GDM1 (cell line): Measurements from ENCODE around the gene CACNG7.
A peak's percentile ranks its signal among the peaks of the same experiment; 100 is the strongest.
"Not testable (repeated sequence)": the region's sequence is repeated elsewhere in the genome, so short reads cannot be mapped to it uniquely, and the experiment has no call there.

Source experiments
- DNase-seq: peaks from one replicate; lab custom pipeline; 2025; lab: John Stamatoyannopoulos, UW

CACNG7 gene, protein sequence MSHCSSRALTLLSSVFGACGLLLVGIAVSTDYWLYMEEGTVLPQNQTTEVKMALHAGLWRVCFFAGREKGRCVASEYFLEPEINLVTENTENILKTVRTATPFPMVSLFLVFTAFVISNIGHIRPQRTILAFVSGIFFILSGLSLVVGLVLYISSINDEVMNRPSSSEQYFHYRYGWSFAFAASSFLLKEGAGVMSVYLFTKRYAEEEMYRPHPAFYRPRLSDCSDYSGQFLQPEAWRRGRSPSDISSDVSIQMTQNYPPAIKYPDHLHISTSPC

GRCh38 chr19:53908935-53909415, at the start of gene CACNG7:
Gene CACNG7, plus strand, starts transcription at chr19:53909278. Its CDS starts 3,554 bp downstream, at chr19:53912832.
- DNase-seq = no peak

DNA sequence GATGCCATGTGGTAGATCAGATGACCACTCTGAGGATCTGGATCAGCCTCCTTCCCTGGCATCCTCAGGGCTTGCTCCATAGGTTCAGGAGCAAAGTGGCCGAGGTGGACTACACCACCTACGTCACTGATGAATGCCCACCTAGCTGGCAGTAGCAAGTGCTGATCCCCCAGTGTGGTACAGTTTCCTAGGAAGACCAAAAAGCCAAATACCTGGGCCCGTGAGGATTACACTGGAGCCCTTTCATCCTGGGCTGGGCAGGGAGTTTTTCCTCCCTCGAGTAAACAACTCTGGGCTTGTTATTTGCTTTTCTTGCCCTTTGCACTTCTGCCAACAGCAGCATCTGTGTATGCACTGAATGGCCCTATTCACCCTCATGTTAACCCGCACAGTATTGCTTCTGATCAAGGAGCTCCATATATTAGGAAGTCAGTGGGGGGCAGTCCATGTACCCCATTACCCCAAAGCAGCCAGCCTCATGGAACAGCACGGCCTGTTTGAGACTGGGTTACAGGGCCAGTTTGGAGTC, 44.7 kb upstream of the CACNG7 start:
- DNase-seq = no peak

GRCh38 chr19:53865523-53865917, 43.6 kb upstream of the CACNG7 start:
- DNase-seq = no peak

GRCh38 chr19:53865918-53866864, 42.9 kb upstream of the CACNG7 start:
- DNase-seq = no peak

- DNase-seq = no peak
These were observed 42.2 kb upstream of the CACNG7 start for GRCh38 chr19:53866865-53867224.

- peak; percentile 88 for DNase-seq
These were observed 41.6 kb upstream of the CACNG7 start, which contains the start of gene MYADM for GRCh38 chr19:53867225-53868090. Gene MYADM, plus strand, starts transcription at chr19:53867883. Its CDS starts 5,647 bp downstream, at chr19:53873530.

DNA sequence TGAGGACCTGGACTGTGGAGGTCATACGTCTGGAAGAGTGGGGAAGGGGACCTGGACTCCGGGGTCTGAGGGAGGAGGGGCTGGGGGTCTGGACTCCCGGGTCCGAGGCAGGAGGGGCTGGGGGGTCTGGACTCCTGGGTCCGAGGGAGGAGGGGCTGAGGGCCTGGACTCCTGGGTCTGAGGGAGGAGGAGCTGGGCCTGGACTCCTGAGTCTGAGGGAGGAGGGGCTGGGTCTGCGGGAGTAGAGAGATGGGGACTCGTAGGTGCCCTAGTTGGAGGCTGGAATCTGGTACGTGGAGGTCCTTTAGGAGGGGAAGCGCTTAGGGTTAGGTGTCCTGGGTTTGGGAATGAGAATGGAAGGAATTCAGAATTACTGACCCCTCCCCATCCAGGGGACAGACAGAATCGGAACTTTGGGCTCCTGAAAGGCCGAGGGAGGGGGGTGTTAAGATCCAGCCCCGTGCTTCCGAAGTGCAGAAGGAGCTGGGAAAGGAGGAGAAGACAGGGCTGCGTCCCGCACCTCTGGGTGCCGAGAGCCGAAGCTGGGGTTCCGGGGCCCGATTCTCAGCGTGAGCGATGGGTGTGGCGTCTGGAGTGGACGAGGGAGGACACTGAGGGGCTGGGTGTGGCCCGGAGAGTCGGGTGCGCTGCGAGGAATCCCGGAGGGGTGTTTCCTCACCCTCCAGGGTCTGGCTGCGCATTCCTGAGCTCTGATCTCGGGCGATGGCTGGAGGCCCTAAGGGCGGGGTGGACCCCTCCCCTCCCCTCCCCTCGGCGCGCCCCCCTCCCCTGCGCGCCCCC, 40.8 kb upstream of the CACNG7 start:
- DNase-seq = no peak

DNA sequence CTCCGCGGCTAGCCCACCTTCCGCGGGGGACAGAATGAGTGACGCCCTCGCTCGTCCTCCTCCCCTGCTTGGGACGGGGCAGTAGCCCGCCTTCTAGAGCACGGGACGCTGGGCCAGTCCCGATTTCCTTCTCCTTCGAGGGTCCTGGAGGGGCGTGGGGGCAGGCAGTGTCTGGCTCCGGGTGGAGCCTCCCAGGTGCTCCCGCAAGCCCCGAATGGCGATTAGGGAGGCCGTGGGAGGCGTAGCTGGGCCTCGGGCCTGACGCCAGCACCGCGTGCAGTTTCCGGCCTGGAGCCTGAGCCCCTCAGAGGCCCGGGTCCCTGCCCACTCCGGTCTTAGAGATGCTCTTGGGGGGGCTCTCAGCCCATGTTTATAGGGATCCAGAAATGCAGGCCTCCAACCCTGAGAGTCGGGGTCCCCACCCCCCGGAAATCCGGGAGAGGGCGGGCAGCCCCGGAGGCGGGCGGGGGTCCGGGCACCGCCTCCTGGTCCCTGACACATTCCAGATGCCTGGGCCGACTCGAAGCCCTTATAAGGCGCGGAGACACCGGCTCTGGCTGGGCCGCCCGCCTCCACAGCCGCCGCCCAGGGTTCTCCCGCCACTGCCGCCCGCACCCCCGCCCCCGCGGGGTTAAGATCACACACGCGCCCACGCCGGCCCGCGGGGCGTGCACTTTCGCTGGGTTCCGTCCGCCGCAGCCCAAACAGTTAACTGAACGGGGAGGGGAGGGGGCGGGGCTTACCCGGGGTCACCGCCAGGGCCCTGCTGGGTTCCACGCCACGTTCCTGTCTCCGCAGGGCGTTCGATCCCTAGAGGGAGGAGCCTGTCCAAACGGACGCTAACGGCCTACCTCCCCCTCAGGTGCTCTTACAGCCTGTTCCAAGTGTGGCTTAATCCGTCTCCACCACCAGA, 39.9 kb upstream of the CACNG7 start:
- DNase-seq = peak; percentile 92

DNA sequence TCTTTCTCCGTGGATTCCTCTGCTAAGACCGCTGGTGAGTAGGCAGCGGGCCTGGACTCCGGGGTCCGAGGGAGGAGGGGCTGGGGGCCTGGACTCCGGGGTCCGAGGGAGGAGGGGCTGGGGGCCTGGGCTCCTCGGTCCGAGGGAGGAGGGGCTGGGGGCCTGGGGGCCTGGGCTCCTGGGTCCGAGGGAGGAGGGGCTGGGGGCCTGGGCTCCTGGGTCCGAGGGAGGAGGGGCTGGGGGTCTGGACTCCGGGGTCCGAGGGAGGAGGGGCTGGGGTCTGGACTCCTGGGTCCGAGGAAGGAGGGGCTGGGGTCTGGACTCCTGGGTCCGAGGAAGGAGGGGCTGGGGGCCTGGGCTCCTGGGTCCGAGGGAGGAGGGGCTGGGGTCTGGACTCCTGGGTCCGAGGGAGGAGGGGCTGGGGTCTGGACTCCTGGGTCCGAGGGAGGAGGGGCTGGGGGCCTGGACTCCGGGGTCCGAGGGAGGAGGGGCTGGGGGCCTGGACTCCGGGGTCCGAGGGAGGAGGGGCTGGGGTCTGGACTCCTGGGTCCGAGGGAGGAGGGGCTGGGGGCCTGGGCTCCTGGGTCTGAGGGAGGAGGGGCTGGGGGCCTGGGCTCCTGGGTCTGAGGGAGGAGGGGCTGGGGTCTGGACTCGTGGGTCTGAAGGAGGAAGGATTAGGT, 39.1 kb upstream of the CACNG7 start:
- DNase-seq = not testable (repeated sequence)

DNA sequence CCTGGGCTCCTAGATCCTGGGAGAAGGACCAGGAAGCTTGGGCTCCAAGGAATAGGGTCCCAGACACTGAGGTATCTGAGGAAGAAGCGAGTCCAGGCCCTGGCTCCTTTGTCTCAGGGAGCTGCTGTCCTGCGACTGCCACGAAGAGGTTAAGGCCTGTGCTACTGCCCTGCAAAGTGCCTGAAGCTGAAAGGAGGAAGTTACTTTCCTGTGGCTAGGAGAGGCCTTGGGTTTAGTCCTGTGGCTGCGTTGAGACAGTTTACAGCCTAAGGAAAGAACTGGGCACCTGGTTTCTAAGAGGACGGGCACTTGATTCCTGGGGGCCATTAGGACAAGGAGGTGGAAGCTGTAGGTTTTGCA, 38.6 kb upstream of the CACNG7 start:
- DNase-seq = peak; percentile 73

- DNase-seq = peak; percentile 29
These were observed 37.6 kb upstream of the CACNG7 start for GRCh38 chr19:53871454-53871853.

DNA sequence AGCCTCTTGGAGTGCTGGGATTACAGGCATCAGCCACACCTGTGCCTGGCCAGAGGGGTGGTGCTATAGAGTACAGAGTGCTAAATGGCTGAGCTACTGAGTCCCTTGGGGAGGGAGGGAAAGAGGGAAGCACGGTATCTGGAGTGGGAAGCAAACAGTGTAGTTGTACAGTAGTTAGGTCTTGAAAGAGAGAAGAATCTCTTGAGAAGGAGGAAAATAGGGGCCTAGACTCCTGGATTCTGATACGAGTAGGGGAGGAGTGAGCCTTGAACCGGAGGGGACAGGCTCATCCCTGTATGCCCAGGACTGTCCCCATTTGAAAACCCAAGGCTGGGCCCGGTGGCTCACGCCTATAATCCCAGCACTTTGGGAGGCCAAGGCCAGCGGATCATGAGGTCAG, 36.3 kb upstream of the CACNG7 start:
- DNase-seq = no peak

GRCh38 chr19:53873773-53874605, 35.1 kb upstream of the CACNG7 start:
- no peak for DNase-seq

- DNase-seq = no peak
These were observed 34.5 kb upstream of the CACNG7 start for GRCh38 chr19:53874606-53874990.

- DNase-seq = no peak
These were observed 33.3 kb upstream of the CACNG7 start for GRCh38 chr19:53875602-53876325.

GRCh38 chr19:53876651-53877224, 32.3 kb upstream of the CACNG7 start:
- no peak for DNase-seq

DNA sequence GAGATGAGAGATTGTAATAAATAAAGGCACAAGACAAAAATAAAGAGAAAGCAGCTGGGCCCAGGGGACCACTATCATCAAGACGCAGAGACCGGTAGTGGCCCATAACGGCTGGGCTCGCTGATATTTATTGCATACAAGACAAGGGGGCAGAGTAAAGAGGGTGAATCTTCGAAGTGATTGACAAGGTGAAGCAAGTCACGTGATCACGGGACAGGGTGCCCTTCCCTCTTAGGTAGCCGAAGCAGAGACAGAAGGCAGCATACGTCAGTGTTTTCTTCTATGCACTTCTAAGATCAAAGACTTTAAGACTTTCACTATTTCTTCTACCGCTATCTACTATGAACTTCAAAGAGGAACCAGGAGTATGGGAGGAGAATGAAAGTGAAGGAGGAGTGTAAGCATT, 31.7 kb upstream of the CACNG7 start:
- DNase-seq = no peak
